Cerebellar cortex (tissue), 1 donor: ENCODE data around the gene EPHA3.

Experiments used
- DNase-seq: peaks from one replicate; pipeline ENCODE4 v3.0.0-alpha.2; 2015; ENCODE audit warnings: low spot score

The EPHA3 gene

GRCh38 chr3:89107461-89108290, at the start of gene EPHA3:
EPHA3 (plus strand) TSS chr3:89107621; CDS start chr3:89107749, 128 bp downstream.
- DNase-seq = peak; percentile 15

DNA sequence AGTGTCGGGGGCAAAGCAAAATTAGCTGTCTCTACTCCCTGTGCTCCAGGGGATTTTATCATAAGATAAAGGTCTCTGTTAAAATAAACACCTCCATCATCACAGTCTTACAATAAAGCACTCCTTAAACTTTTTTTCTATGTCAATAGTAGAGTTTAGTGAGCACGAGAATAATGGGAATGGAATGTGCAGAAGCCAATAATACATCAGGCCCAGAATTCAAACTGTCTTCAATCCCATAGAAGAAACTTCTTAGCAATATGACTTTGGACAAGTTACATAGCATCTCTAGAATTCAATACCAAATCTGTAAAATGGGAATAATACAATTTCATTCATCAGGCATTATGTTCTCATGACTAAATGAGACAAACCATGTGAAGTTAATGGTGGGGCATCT, 49.0 kb upstream of the EPHA3 start:
- DNase-seq = no peak

DNA sequence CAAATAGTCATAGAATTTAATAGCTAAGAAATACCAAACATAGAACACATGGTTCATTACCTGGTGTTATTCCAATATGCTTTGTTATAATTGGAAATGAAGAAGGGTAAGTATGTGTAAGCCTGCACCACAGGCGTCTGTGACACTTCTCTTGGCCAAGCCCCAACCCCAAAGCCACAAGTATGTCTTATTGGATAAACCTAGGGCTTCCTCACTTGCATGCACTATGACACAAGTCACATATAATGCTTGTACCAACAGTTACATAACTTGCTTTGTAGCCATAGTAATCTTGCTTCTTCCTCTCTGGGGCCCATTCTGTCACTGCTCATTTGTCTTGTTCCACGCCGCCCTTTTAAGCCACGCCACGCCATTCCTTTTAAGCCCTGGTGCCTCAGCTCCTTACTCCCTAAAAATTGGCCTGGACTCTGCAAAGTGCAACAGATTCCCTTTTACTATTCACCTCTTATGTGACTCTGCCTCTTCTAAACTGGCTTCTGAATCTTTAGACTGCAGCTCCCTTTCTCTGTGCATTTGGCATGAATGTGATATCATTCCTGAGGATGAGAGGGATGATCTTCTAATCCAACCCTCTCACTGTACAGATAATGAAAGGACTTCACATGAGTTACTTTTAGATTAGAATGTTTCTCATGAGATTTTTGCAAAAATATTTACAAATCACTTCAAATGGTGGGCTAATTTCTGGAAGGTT, 48.1 kb upstream of the EPHA3 start:
- no peak for DNase-seq

DNA sequence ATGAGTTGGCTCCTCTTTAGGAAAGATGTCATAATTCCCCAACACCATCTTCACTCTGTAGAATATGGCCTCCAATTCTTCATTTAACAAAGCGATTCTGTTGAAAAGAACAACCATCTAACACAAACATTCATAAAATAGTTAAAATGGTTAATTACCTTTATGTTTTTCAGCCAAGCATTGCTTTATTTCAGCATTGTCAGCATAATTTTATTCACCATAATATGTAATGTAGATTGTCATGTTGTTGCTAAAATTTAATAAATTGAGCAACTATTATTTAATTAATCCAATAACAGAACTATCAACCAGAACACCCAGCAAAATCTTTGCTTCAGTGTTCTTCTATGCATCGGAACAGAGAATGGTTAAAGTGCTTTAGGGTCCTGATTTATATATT, 46.2 kb upstream of the EPHA3 start:
- no peak for DNase-seq

- no peak for DNase-seq
Observed at GRCh38 chr3:89067736-89068135, 39.7 kb upstream of the EPHA3 start.

- no peak for DNase-seq
Observed at GRCh38 chr3:89072642-89073041, 34.8 kb upstream of the EPHA3 start.

DNA sequence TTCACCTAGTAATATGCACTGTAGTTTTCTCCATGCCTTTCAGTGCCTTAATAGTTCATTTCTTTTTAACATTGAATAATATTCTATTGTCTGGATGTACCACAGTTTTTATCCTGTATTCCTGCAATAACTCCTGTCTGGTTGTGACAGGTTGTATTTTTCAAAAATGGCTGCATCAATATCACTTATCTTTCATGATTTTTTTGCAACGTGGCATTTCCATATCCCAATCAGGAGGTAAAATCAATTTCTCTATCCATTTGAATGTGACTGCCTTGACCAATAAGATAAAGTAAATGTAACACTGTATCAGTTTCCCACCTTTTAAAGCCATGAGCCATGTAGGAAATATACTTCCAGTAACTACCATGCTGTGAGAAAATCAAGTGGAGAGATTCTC, 27.5 kb upstream of the EPHA3 start:
- DNase-seq = no peak

GRCh38 chr3:89087851-89088250, 19.6 kb upstream of the EPHA3 start:
- DNase-seq = no peak

DNA sequence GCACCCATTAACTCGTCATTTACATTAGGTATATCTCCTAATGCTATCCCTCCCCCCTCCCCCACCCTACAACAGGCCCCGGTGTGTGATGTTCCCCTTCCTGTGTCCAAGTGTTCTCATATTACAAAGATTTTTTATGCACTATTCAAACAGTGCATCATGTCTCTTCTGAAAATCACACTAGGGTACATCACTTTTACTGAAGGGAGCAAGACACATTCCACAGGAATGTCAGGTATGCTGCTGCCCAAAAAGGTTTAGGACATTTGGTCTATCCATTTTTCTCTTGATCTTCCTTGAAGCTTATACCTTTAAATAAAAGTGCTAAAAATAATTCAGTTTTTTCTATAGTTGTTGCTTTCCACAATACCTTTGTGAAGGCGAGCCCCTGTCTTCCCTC, 9.2 kb upstream of the EPHA3 start:
- no peak for DNase-seq

- DNase-seq = peak; percentile 29
Observed at GRCh38 chr3:89098964-89099585, 8.3 kb upstream of the EPHA3 start.

DNA sequence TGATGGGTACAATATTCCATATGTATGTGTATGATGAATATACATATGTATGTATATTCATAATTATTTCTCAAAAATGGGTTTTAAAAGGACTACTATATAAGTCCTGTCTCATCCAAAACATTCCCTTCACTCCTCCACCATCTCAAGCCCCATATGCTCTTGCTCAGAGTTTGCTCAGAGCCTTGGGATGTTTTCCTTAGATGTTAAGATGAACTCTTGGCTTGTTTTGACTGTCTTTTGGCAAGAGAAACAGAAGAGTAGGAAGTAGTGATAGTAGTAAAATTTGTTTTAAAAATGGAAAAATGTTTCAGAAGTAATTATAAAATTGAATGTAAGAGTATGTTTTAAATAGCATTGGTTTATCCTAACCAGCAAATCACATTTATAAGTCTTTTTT, 6.2 kb upstream of the EPHA3 start:
- no peak for DNase-seq

DNA sequence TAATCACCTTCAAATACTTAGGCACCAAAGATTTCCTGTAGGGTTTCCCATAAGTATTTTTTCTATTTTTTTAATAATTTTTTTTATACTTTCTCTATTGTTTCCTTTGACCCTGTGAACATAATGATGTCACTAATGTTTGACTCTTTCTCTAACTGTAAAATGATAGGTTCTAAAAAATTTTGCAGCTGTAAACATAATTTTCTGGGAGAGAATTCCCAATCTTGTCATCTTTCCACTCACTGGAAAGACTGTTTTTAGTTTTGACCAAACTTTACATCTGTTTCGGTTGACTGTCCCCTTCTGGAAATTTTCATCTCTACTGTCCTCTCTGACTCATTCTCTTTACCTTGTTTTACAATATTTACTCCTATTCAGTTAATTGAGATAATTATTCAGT, 5.5 kb upstream of the EPHA3 start:
- DNase-seq = no peak

DNA sequence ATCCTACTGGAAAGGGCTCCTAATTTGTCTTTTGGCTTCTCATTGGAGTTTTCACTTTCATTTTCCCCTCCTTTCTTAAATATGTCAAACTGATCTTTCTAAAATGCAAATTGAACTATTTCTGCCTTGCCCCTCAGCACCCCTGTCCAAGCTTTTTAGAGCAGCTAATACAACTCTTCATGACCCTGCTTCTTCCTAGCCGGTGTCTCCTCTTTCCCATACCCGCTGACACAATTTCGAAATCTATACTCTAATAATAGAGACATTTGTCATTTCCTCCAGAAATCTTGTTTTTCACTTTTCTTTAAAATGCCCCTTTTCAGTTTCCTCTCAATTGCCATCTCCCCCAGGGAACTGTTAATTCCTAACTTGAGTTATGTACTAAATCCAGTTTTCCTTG, 2.9 kb upstream of the EPHA3 start:
- no peak for DNase-seq

- no peak for DNase-seq
Observed at GRCh38 chr3:89105503-89105902, 1.9 kb upstream of the EPHA3 start.

GRCh38 chr3:89108291-89108550, 800 bp downstream of the EPHA3 start:
- no peak for DNase-seq

DNA sequence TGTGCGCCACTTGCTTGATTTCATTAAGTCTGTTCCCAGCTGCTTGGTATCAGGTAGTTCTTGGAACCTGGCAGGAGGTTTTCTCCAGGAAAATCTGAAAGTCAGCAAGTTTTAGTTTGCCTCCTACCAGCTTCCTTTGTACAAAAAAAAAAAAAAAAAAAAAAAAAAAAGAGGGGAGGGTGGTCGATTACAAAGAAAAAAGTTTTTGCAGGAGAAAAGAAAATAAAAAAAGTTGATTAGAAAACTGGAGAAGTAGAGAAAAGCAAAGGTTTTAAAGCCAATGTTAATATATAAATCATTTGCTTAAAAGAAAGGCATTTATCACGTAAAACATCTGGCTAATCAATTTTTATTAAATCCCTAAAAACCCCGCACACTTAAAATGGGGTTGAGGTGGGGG, 5.9 kb downstream of the EPHA3 start:
- DNase-seq = no peak

DNA sequence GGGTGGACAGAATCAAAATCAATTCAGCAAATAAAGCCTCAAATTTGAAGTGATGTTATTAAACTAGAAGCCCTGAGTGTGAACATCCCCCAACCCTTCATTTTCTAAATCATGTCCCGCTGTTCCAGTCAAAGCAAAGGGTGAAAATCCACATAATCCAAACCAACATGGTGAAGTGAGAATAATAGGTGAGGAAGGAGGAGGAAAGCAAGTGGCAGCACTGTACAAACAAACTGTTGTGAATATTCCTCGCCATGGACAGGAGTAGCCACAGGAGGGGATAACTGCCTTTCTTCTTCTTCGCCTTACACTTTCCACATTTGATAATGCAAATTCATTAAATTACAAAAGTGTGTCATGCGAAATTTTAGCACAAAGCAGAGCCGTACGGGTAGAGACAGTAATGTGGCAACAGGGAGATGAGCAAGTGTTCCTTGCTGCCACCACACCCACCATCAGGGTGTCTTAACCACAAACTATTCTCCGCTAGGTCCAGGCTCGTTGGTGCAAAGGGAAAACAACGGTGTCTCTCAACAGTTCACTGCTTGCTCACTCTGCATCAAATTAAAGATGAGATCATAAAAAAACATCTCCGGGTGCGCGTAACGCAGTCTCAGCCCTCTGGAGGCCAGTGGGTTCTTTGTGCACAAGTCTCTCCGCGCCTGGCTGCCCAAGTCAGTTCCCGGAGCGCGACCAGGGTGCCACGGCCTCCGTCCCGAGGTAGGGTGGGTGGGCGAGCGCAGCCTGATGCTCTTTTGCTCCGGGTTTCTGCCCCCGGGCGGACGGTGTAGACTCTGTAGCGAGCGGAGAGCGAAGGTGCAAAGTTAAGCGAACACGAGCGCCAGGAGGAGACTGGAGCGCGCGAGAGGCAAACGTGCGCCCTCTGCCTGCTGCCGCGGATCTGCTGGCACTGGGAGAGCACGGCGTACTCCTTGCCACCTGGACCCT, 6.7 kb downstream of the EPHA3 start:
- peak; percentile 25 for DNase-seq

- DNase-seq = no peak
Observed at GRCh38 chr3:89114841-89115223, 7.4 kb downstream of the EPHA3 start.

DNA sequence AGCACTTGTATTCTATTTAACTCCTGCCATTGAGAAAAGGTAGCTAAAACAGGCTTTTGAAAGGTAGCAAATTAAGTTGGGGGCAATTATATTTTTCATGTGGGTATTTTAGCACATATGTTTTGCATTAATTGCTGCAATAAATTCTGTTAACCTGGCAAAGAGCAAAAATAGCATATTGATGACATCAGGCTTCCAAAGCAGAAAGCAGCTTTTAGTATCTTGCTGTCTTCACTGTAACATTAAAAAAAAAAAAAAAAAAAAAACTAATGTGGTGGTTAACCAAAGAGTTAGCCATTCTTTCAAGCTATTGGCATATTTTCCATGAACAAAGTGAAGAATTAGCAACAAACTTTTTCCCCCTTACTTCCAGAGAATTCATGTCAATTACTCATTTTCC, 9.1 kb downstream of the EPHA3 start:
- DNase-seq = no peak

GRCh38 chr3:89138048-89138447, 30.6 kb downstream of the EPHA3 start:
- DNase-seq = no peak

GRCh38 chr3:89139870-89140269, 32.4 kb downstream of the EPHA3 start:
- DNase-seq = no peak

GRCh38 chr3:89144080-89144479, 36.7 kb downstream of the EPHA3 start:
- DNase-seq = no peak
